Stimulated activated CD4-positive, alpha-beta T cell treated with anti-CD3 and anti-CD28 coated beads, Interleukin-4, amount 100 ng/mL, for 1 hour (primary cell): ENCODE data around the gene CCM2L.

Source experiments
- DNase-seq: peaks from one replicate; pipeline ENCODE4 v3.0.0-alpha.2; 2020

CCM2L gene

GRCh38 chr20:32062776-32063170 is 52.5 kb downstream of the CCM2L start:
- DNase-seq, result no peak

GRCh38 chr20:32063695-32064094 is 53.5 kb downstream of the CCM2L start:
- DNase-seq, result no peak

GRCh38 chr20:32064667-32065066 is 54.4 kb downstream of the CCM2L start:
- DNase-seq, result no peak

- no peak for DNase-seq
Observed at GRCh38 chr20:32067234-32067821, 57.1 kb downstream of the CCM2L start.

- no peak for DNase-seq
Observed at GRCh38 chr20:32068174-32068573, 57.9 kb downstream of the CCM2L start.

GRCh38 chr20:32069711-32070110 is 59.5 kb downstream of the CCM2L start:
- DNase-seq, result no peak

- DNase-seq, result no peak
Observed at GRCh38 chr20:32070282-32070681, 60.0 kb downstream of the CCM2L start.

GRCh38 chr20:32070690-32071213 is 60.5 kb downstream of the CCM2L start:
- DNase-seq, result no peak

GRCh38 chr20:32071395-32072167 is 61.3 kb downstream of the CCM2L start:
- DNase-seq, result no peak

- no peak for DNase-seq
Observed at GRCh38 chr20:32072168-32072750, 62.0 kb downstream of the CCM2L start.

- DNase-seq, result no peak
Observed at GRCh38 chr20:32075534-32075933, 65.3 kb downstream of the CCM2L start.

GRCh38 chr20:32077190-32077589 is 67.0 kb downstream of the CCM2L start:
- no peak for DNase-seq

- no peak for DNase-seq
Observed at GRCh38 chr20:32078322-32078721, 68.1 kb downstream of the CCM2L start.

GRCh38 chr20:32078791-32079190 is 68.6 kb downstream of the CCM2L start:
- no peak for DNase-seq

GRCh38 chr20:32079655-32080109 is 69.4 kb downstream of the CCM2L start:
- DNase-seq, result no peak

GRCh38 chr20:32080783-32081182 is 70.5 kb downstream of the CCM2L start:
- no peak for DNase-seq
